T-helper 2 cell treated with Interferon-gamma antibody and Interleukin-4, amounts not matched to agents 5 μg/mL and 100 μg/mL, for 36 hours (primary cell): ENCODE results near the gene CDNF.
"Not testable (repeated sequence)": the region's sequence is repeated elsewhere in the genome, so short reads cannot be mapped to it uniquely, and the experiment has no call there.

Experiments
- DNase-seq: peaks from one replicate; pipeline ENCODE4 v3.0.0; 2021; ENCODE audit warnings: low spot score
- H3K27ac Mint-ChIP-seq: one replicate; pipeline ENCODE4 v1.8.0; 2021; ENCODE audit warnings: mild to moderate bottlenecking, mixed read lengths
- H3K27me3 Mint-ChIP-seq: one replicate; pipeline ENCODE4 v1.8.0; 2021; ENCODE audit warnings: low read depth, mixed read lengths
- H3K36me3 Mint-ChIP-seq: one replicate; pipeline ENCODE4 v1.8.0; 2021; ENCODE audit warnings: low read depth, mixed read lengths
- H3K4me1 Mint-ChIP-seq: one replicate; pipeline ENCODE4 v1.8.0; 2021; ENCODE audit warnings: low read depth, mixed read lengths
- H3K4me3 Mint-ChIP-seq: one replicate; pipeline ENCODE4 v1.8.0; 2022; ENCODE audit warnings: mild to moderate bottlenecking, moderate library complexity, mixed read lengths
- H3K9me3 Mint-ChIP-seq: one replicate; pipeline ENCODE4 v1.8.0; 2021; ENCODE audit warnings: mixed read lengths

Gene CDNF

GRCh38 chr10:14823966-14824365 is 13.9 kb downstream of the CDNF start:
- no peak for DNase-seq
- Mint-ChIP-seq H3K27me3 (peaks cover 13% of the 10 kb centered on the region), H3K4me3 (no peak overlapping the region), H3K27ac (no peak overlapping the region), H3K9me3 (no peaks in the 10 kb centered on the region), H3K4me1 (peaks cover 6% of the 10 kb centered on the region), H3K36me3 (no peaks in the 10 kb centered on the region)

- Mint-ChIP-seq H3K27me3 (peaks cover 13% of the 10 kb centered on the region), H3K9me3 (no peaks in the 10 kb centered on the region), H3K4me1 (peaks cover 6% of the 10 kb centered on the region), H3K27ac (no peak overlapping the region), H3K4me3 (no peak overlapping the region), H3K36me3 (no peaks in the 10 kb centered on the region)
- DNase-seq = no peak
Observed at GRCh38 chr10:14822879-14823755, 14.7 kb downstream of the CDNF start.

GRCh38 chr10:14821635-14822375 is 16.0 kb downstream of the CDNF start:
- no peak for DNase-seq
- H3K9me3 Mint-ChIP-seq = no peaks in the 10 kb centered on the region
- peaks cover 13% of the 10 kb centered on the region for H3K27me3 Mint-ChIP-seq
- peaks cover 6% of the 10 kb centered on the region for H3K4me1 Mint-ChIP-seq
- H3K27ac Mint-ChIP-seq = no peak overlapping the region
- no peaks in the 10 kb centered on the region for H3K36me3 Mint-ChIP-seq
- H3K4me3 Mint-ChIP-seq = no peak overlapping the region

- Mint-ChIP-seq H3K27ac (no peak overlapping the region), H3K36me3 (no peaks in the 10 kb centered on the region), H3K27me3 (peaks cover 5% of the 10 kb centered on the region), H3K4me3 (no peak overlapping the region), H3K9me3 (no peaks in the 10 kb centered on the region), H3K4me1 (peaks cover 6% of the 10 kb centered on the region)
- DNase-seq = no peak
Observed at GRCh38 chr10:14820775-14821154, 17.1 kb downstream of the CDNF start.

- Mint-ChIP-seq H3K36me3 (no peaks in the 10 kb centered on the region), H3K4me1 (peaks cover 7% of the 10 kb centered on the region), H3K4me3 (no peak overlapping the region), H3K27ac (no peak overlapping the region), H3K9me3 (no peaks in the 10 kb centered on the region), H3K27me3 (peaks cover 1% of the 10 kb centered on the region)
- no peak for DNase-seq
Observed at GRCh38 chr10:14820010-14820774, 17.6 kb downstream of the CDNF start.

GRCh38 chr10:14816717-14817116 is 21.1 kb downstream of the CDNF start:
- H3K9me3 Mint-ChIP-seq, H3K27me3 Mint-ChIP-seq, DNase-seq, H3K36me3 Mint-ChIP-seq, H3K27ac Mint-ChIP-seq, H3K4me3 Mint-ChIP-seq: not testable (repeated sequence)
- peaks cover 15% of the 10 kb centered on the region for H3K4me1 Mint-ChIP-seq

- no peak for DNase-seq
- Mint-ChIP-seq H3K4me1 (peaks cover 17% of the 10 kb centered on the region), H3K4me3 (no peak overlapping the region), H3K9me3 (no peaks in the 10 kb centered on the region), H3K36me3 (no peaks in the 10 kb centered on the region), H3K27ac (no peak overlapping the region), H3K27me3 (no peaks in the 10 kb centered on the region)
Observed at GRCh38 chr10:14815681-14816080, 22.2 kb downstream of the CDNF start.

- Mint-ChIP-seq H3K4me3 (no peak overlapping the region), H3K27me3 (no peaks in the 10 kb centered on the region), H3K9me3 (no peaks in the 10 kb centered on the region), H3K27ac (no peak overlapping the region), H3K4me1 (peaks cover 14% of the 10 kb centered on the region), H3K36me3 (no peaks in the 10 kb centered on the region)
- DNase-seq = no peak
Observed at GRCh38 chr10:14812271-14812670, 25.6 kb downstream of the CDNF start.

GRCh38 chr10:14810969-14811953 is 26.6 kb downstream of the CDNF start:
- H3K4me3 Mint-ChIP-seq = no peak overlapping the region
- DNase-seq = no peak
- no peaks in the 10 kb centered on the region for H3K36me3 Mint-ChIP-seq

GRCh38 chr10:14806318-14806717 is 31.5 kb downstream of the CDNF start:
- H3K4me1 Mint-ChIP-seq = peaks cover 3% of the 10 kb centered on the region
- H3K27me3 Mint-ChIP-seq = peaks cover 21% of the 10 kb centered on the region
- DNase-seq = no peak
- no peak overlapping the region for H3K27ac Mint-ChIP-seq
- H3K9me3 Mint-ChIP-seq = no peaks in the 10 kb centered on the region
- H3K4me3 Mint-ChIP-seq = no peak overlapping the region
- no peaks in the 10 kb centered on the region for H3K36me3 Mint-ChIP-seq

More at GRCh38 chr10:14810969-14811953, 26.6 kb downstream of the CDNF start:
- Mint-ChIP-seq H3K4me1 (peaks cover 14% of the 10 kb centered on the region), H3K9me3 (no peaks in the 10 kb centered on the region), H3K27ac (no peak overlapping the region), H3K27me3 (peaks cover 9% of the 10 kb centered on the region)

- Mint-ChIP-seq H3K36me3 (no peaks in the 10 kb centered on the region), H3K27me3 (peaks cover 32% of the 10 kb centered on the region), H3K9me3 (no peaks in the 10 kb centered on the region), H3K27ac (no peak overlapping the region), H3K4me3 (no peak overlapping the region), H3K4me1 (no peaks in the 10 kb centered on the region)
- DNase-seq = no peak
Observed at GRCh38 chr10:14803827-14804226, 34.0 kb downstream of the CDNF start.

GRCh38 chr10:14801723-14802122 is 36.1 kb downstream of the CDNF start:
- H3K27me3 Mint-ChIP-seq = peaks cover 39% of the 10 kb centered on the region
- no peaks in the 10 kb centered on the region for H3K4me1 Mint-ChIP-seq
- no peak for DNase-seq
- H3K4me3 Mint-ChIP-seq = no peak overlapping the region
- no peaks in the 10 kb centered on the region for H3K9me3 Mint-ChIP-seq
- H3K36me3 Mint-ChIP-seq = no peaks in the 10 kb centered on the region
- no peak overlapping the region for H3K27ac Mint-ChIP-seq

GRCh38 chr10:14800397-14800796 is 37.4 kb downstream of the CDNF start:
- no peaks in the 10 kb centered on the region for H3K9me3 Mint-ChIP-seq
- DNase-seq = no peak
- H3K4me1 Mint-ChIP-seq = no peaks in the 10 kb centered on the region
- peaks cover 35% of the 10 kb centered on the region for H3K27me3 Mint-ChIP-seq
- no peaks in the 10 kb centered on the region for H3K36me3 Mint-ChIP-seq
- no peak overlapping the region for H3K27ac Mint-ChIP-seq
- no peak overlapping the region for H3K4me3 Mint-ChIP-seq
